Mucosa of descending colon (tissue), 3 donors: ENCODE measurements around the gene DVL1. TPM values are rescaled to one million over a fixed set of nuclear protein-coding genes. Genes with fewer than 3 reads are reported as not detected.
A peak's percentile ranks its signal among the peaks of the same experiment; 100 is the strongest.

Experiments used
- ATAC-seq: fragments of 200-7000 bp; cut with Tn5 transposase; one replicate; pipeline ENCODE4 v1.9.1; 2020; ENCODE audit warnings: mild to moderate bottlenecking, moderate library complexity
- DNase-seq, 3 donors: peaks; one replicate each; pipeline ENCODE4 v3.0.0-alpha.2; 2020
- H3K36me3 ChIP-seq: fragments of 200-600 bp; one replicate; pipeline ENCODE4 v1.8.0; 2021; ENCODE audit warnings: low read depth, mild to moderate bottlenecking
- H3K4me1 ChIP-seq: fragments of 200-600 bp; one replicate; pipeline ENCODE4 v1.8.0; 2021; ENCODE audit warnings: low read depth, mild to moderate bottlenecking
- H3K4me3 ChIP-seq: fragments of 200-600 bp; one replicate; pipeline ENCODE4 v1.8.0; 2021; ENCODE audit warnings: mild to moderate bottlenecking
- H3K9me3 ChIP-seq: fragments of 200-600 bp; one replicate; pipeline ENCODE4 v1.8.0; 2021; ENCODE audit warnings: mild to moderate bottlenecking
- CTCF ChIP-seq: fragments of 200-600 bp; IDR thresholded peaks from one replicate; pipeline ENCODE4 v1.8.0; 2022; ENCODE audit warnings: antibody characterized with exemption, mild to moderate bottlenecking
- intact Hi-C, 2 donors: fragments of 100-400 bp; cut with DNase I in 1 of 2; cut with micrococcal nuclease in 1 of 2; formaldehyde crosslinking; loops; one replicate each; pipeline versions ENCODE4 v1.11.0 to v1.11.1; 2022; cut with DNase I, micrococcal nuclease
- total RNA-seq, 3 donors: library from RNA; stranded (reverse); fragmentation: NEBNext Ultra II Directional in 2 of 3; extraction: Animal tissue kit (Norgen Biotek cat#: 25700) in 2 of 3; gene quantifications; one replicate each; pipeline versions ENCODE4 v1.2.1 to v1.2.4, GENCODE V29; 2021 to 2023
- donor health status: DM: no; HTN: no; CAD: no; lungs with moderate emphysema.
- donor health status: DM: no; HTN: no; CAD: no.
- donor health status: DM: no; HTN: yes; CAD: no.

DVL1 gene
- total RNA-seq, 3 donors from 2014 or later = 51.7 to 95.3 (median 73.1) TPM

- H3K4me3 ChIP-seq = no peak overlapping the region
- no peaks in the 10 kb centered on the region for H3K9me3 ChIP-seq
- intact Hi-C loops = no loop called here
- H3K4me1 ChIP-seq = peaks cover 22% of the 10 kb centered on the region
- no peak for TF ChIP-seq CTCF
- DNase-seq = no peak
- H3K36me3 ChIP-seq = peaks cover 3% of the 10 kb centered on the region
- no peak for ATAC-seq
These were observed 27.7 kb downstream of the DVL1 start for GRCh38 chr1:1321477-1321876.

- Histone ChIP-seq H3K9me3 (no peaks in the 10 kb centered on the region), H3K4me1 (peaks cover 16% of the 10 kb centered on the region), H3K4me3 (no peak overlapping the region), H3K36me3 (peaks cover 3% of the 10 kb centered on the region)
- intact Hi-C loops = no loop called here
- TF ChIP-seq CTCF = no peak
- DNase-seq (no peak), ATAC-seq (no peak)
These were observed 28.4 kb downstream of the DVL1 start for GRCh38 chr1:1320666-1321448.

GRCh38 chr1:1319646-1319941 is 29.6 kb downstream of the DVL1 start:
- intact Hi-C loops = no loop called here
- Histone ChIP-seq H3K36me3 (peaks cover 3% of the 10 kb centered on the region), H3K4me1 (peaks cover 10% of the 10 kb centered on the region), H3K9me3 (no peaks in the 10 kb centered on the region), H3K4me3 (no peak overlapping the region)
- ATAC-seq (no peak), DNase-seq (no peak)
- no peak for TF ChIP-seq CTCF

- Histone ChIP-seq H3K36me3 (no peaks in the 10 kb centered on the region), H3K9me3 (no peaks in the 10 kb centered on the region), H3K4me1 (peaks cover 10% of the 10 kb centered on the region), H3K4me3 (no peak overlapping the region)
- TF ChIP-seq CTCF = no peak
- intact Hi-C loops = no loop called here
- ATAC-seq (no peak), DNase-seq (no peak)
These were observed 30.2 kb downstream of the DVL1 start for GRCh38 chr1:1318777-1319645.

GRCh38 chr1:1318131-1318652 is 31.0 kb downstream of the DVL1 start:
- intact Hi-C loops = no loop called here
- DNase-seq = peak in 2 of 3 donors; percentile 67 to 70
- H3K9me3 ChIP-seq = no peaks in the 10 kb centered on the region
- ATAC-seq = peak; percentile 88
- peaks cover 6% of the 10 kb centered on the region for H3K4me1 ChIP-seq
- peaks cover 4% of the 10 kb centered on the region for H3K36me3 ChIP-seq
- no peak overlapping the region for H3K4me3 ChIP-seq
- no peak for TF ChIP-seq CTCF
